ENCODE measurements around the gene KRT8. TPM values are rescaled to one million over a fixed set of nuclear protein-coding genes. Genes with fewer than 3 reads are reported as not detected.

Gene KRT8
- total and polyA plus RNA-seq, 10 of the 15 experiments (the other 5 are each of a cell fraction or from before 2014, with no cell fraction given): 0.11 to 5.6 (median 0.37) TPM; not detected in 1

- DNase-seq (ENCODE audit: low read depth, low spot score) (no peak), FAIRE-seq (no peak), ATAC-seq (peak; percentile 79)
- SMC1A ChIA-PET (ENCODE audit: uncharacterized antibody, unreplicated experiment): no interaction called here
- H3K27ac ChIP-seq (ENCODE audit: control insufficient read depth, insufficient read depth): no peak overlapping the region
- no TSS peak for BruUV-seq (replicated peaks)
- 27% methylated on average over 32 of the region's 34 CpGs for WGBS (ENCODE audit: insufficient coverage, insufficient replicate concordance, low lambda C conversion rate, missing lambda C conversion rate)
- peak overlapping the region; percentile 77 for H3K4me2 ChIP-seq (ENCODE audit: control insufficient read depth, insufficient read depth)
- peak; percentile 88 for TF ChIP-seq SP1 (IDR thresholded peaks at IDR 0.05; ENCODE audit: low read depth, low read length)
- 0 out of 2 replicates have a peak, but pooled peaks have one; percentile 58 for TF ChIP-seq YY1 (IDR thresholded peaks at IDR 0.05; ENCODE audit: low read depth, low read length)
- no peak for TF ChIP-seq FOS (IDR thresholded peaks at IDR 0.05; ENCODE audit: borderline replicate concordance, extremely low read depth, insufficient read length)
- 0 out of 2 replicates have a peak, but pooled peaks have one; percentile 11 for TF ChIP-seq NFYB (IDR thresholded peaks at IDR 0.05; ENCODE audit: insufficient read depth, low read depth, low read length)
- intact Hi-C loops (cut with micrococcal nuclease; ENCODE audit: unreplicated experiment) (no loop called here), in situ Hi-C loops (cut with MboI) (no loop called here)
- no peaks in the 10 kb centered on the region for H3K79me2 ChIP-seq (ENCODE audit: control insufficient read depth, insufficient read depth, low read length)
- no peaks in the 10 kb centered on the region for H4K20me1 ChIP-seq (ENCODE audit: control insufficient read depth, insufficient read depth)
- POLR2A ChIA-PET: no interaction called here
- H3K9ac ChIP-seq (ENCODE audit: control insufficient read depth, insufficient read depth, low read length): no peak overlapping the region; the same call in 1 of the 2 replicates
- RAD21 ChIA-PET (ENCODE audit: unreplicated experiment): no interaction called here
- H3K27me3 ChIP-seq (replicated peaks in 1 of 2; ENCODE audit: control insufficient read depth in 2 of 2, insufficient read depth in 2 of 2, low read length in 1 of 2): no peaks in the 10 kb centered on the region; a peak in 1 of 4 replicates
- peak overlapping the region; percentile 47; the same call in 1 of the 2 replicates for H3K4me3 ChIP-seq
- peak overlapping the region; percentile 51; the same call in 1 of the 2 replicates for H2AFZ ChIP-seq (ENCODE audit: control insufficient read depth, low read depth, low read length)
- H3K9me3 ChIP-seq (replicated peaks; ENCODE audit: control insufficient read depth, insufficient read depth, low read length): no peaks in the 10 kb centered on the region
- CTCF ChIA-PET: no interaction called here
- no peaks in the 10 kb centered on the region; a peak in 1 of 4 replicates for H3K36me3 ChIP-seq (ENCODE audit: control insufficient read depth in 2 of 2, insufficient read depth in 2 of 2, low read length in 1 of 2)
- H3K4me1 ChIP-seq (ENCODE audit: control insufficient read depth, insufficient read depth, low read length): peaks cover 12% of the 10 kb centered on the region
These were observed 1.5 kb downstream of the KRT8 start for GRCh38 chr12:52903285-52903854.

- Histone ChIP-seq H3K9me3 (replicated peaks; ENCODE audit: control insufficient read depth, insufficient read depth, low read length) (no peaks in the 10 kb centered on the region), H3K4me1 (ENCODE audit: control insufficient read depth, insufficient read depth, low read length) (no peaks in the 10 kb centered on the region), H3K79me2 (ENCODE audit: control insufficient read depth, insufficient read depth, low read length) (no peaks in the 10 kb centered on the region), H3K4me2 (ENCODE audit: control insufficient read depth, insufficient read depth) (no peak overlapping the region), H3K4me3 (no peak overlapping the region), H2AFZ (ENCODE audit: control insufficient read depth, low read depth, low read length) (no peak overlapping the region), H4K20me1 (ENCODE audit: control insufficient read depth, insufficient read depth) (no peaks in the 10 kb centered on the region), H3K9ac (ENCODE audit: control insufficient read depth, insufficient read depth, low read length) (no peak overlapping the region), H3K27me3 (replicated peaks in 1 of 2; ENCODE audit: control insufficient read depth in 2 of 2, insufficient read depth in 2 of 2, low read length in 1 of 2) (no peaks in the 10 kb centered on the region), H3K36me3 (ENCODE audit: control insufficient read depth in 2 of 2, insufficient read depth in 2 of 2, low read length in 1 of 2) (no peaks in the 10 kb centered on the region), H3K27ac (ENCODE audit: control insufficient read depth, insufficient read depth) (no peak overlapping the region)
- intact Hi-C loops (cut with micrococcal nuclease; ENCODE audit: unreplicated experiment): no loop called here
- POLR2A ChIA-PET: no interaction called here
- ATAC-seq (no peak), FAIRE-seq (no peak), DNase-seq (ENCODE audit: low read depth, low spot score) (no peak)
- CTCF ChIA-PET: interaction anchor here (1.0 to 1.3 kb wide), 3 partner anchors 14 to 79 kb away, joined by 3 read pairs; no protein-coding TSS in a partner anchor
- in situ Hi-C loops (cut with MboI): no loop called here
- TF ChIP-seq RAD51 (IDR thresholded peaks at IDR 0.05) (no peak), CBX5 (IDR thresholded peaks at IDR 0.05; ENCODE audit: low read depth) (no peak), ZNF207 (IDR thresholded peaks at IDR 0.05; ENCODE audit: borderline replicate concordance) (no peak), ELK1 (IDR thresholded peaks at IDR 0.05; ENCODE audit: low read depth, low read length) (no peak), ZNF217 (IDR thresholded peaks at IDR 0.05) (no peak), ZNF274 (IDR thresholded peaks at IDR 0.05; ENCODE audit: insufficient read depth, insufficient read length) (no peak), STAT3 (IDR thresholded peaks at IDR 0.05; ENCODE audit: low read depth, low read length) (no peak), E2F4 (IDR thresholded peaks at IDR 0.05; ENCODE audit: low read depth, low read length) (no peak), SRF (IDR thresholded peaks at IDR 0.05; ENCODE audit: low read depth in 2 of 2, low read length in 2 of 2) (no peak), PAX5 (IDR thresholded peaks at IDR 0.05; ENCODE audit: borderline replicate concordance, low read depth, low read length) (no peak)
- BruUV-seq (replicated peaks): no TSS peak
- SMC1A ChIA-PET (ENCODE audit: uncharacterized antibody, unreplicated experiment): no interaction called here
- RAD21 ChIA-PET (ENCODE audit: unreplicated experiment): interaction anchor here (1.1 kb wide), 1 partner anchor 17 kb away, joined by 3 read pairs; no protein-coding TSS in a partner anchor
- WGBS (ENCODE audit: insufficient coverage, insufficient replicate concordance, low lambda C conversion rate, missing lambda C conversion rate): 47% methylated on average over 13 of the region's 13 CpGs
These were observed 2.9 kb downstream of the KRT8 start for GRCh38 chr12:52901715-52902541.

All from GM12878 (cell line).